ENCODE data around the gene GXYLT1. TPM values are rescaled to one million over a fixed set of nuclear protein-coding genes. Genes with fewer than 3 reads are reported as not detected.

Gene GXYLT1
- total and polyA plus RNA-seq, 2 donors (not counting 3 experiments of a cell fraction or from before 2014, with no cell fraction given): 6.8 to 23.0 TPM

DNA sequence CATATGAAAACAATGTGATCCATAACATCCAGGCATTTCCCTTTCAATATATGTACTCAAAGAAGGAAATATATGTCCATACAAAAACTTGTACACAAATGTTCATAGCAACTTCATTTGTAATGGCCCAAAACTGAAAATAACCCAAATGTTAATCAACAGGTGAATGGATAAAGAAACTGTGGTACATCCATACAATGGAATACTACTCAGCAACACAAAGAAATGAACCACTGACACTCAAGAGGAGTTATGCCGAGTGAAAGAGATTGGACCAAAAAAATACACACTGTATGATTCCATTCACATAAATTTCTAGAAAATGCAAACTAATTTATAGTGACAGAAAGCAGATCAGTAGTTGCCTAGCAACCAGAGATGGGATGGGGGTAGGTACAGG, 30.3 kb upstream of the GXYLT1 start:
- H3K79me2 ChIP-seq (ENCODE audit: control insufficient read depth, insufficient read depth, low read length): no peaks in the 10 kb centered on the region
- no TSS peak for BruUV-seq (replicated peaks)
- H3K9me3 ChIP-seq (replicated peaks; ENCODE audit: control insufficient read depth, insufficient read depth, low read length): no peaks in the 10 kb centered on the region
- intact Hi-C loops (cut with micrococcal nuclease) (no loop called here), dilution Hi-C loops (cut with MboI; ENCODE audit: extremely low pct_ligation_motif_present, low sequenced_read_pairs) (no loop called here)
- H3K27ac ChIP-seq (ENCODE audit: insufficient read depth, low read depth, low read length): no peak overlapping the region
- no peaks in the 10 kb centered on the region for H4K20me1 ChIP-seq (replicated peaks; ENCODE audit: control insufficient read depth, extremely low read depth, insufficient read depth, low read length)
- H3K4me1 ChIP-seq (ENCODE audit: control insufficient read depth, extremely low read depth, insufficient read depth, low read length): no peaks in the 10 kb centered on the region
- H3K4me2 ChIP-seq (ENCODE audit: insufficient read depth, low read length): no peak overlapping the region
- H3K4me3 ChIP-seq (replicated peaks in 1 of 3; ENCODE audit: insufficient read depth in 1 of 3, low read depth in 1 of 3, low read length in 3 of 3): no peak overlapping the region
- no peak overlapping the region for H3K9ac ChIP-seq (replicated peaks; ENCODE audit: extremely low read depth, insufficient read depth, low read length)
- ChIA-PET POLR2A (no interaction called here), CTCF (no interaction called here)
- no peak overlapping the region for H2AFZ ChIP-seq (ENCODE audit: low read depth, low read length)
- TF ChIP-seq CTCF (IDR thresholded peaks at IDR 0.05; ENCODE audit: extremely low read depth in 1 of 2, insufficient read depth in 1 of 2, low read depth in 1 of 2, low read length in 2 of 2) (no peak), JUN (IDR thresholded peaks at IDR 0.05; ENCODE audit: borderline replicate concordance, insufficient read depth, insufficient read length, low read depth) (no peak), POLR2AphosphoS5 (IDR thresholded peaks at IDR 0.05; ENCODE audit: insufficient read depth, low read depth, low read length) (no peak), MYC (IDR thresholded peaks at IDR 0.05; ENCODE audit: low read depth, low read length) (no peak), MAX (IDR thresholded peaks at IDR 0.05; ENCODE audit: insufficient read depth, insufficient read length) (no peak), GATA2 (IDR thresholded peaks at IDR 0.05; ENCODE audit: insufficient read depth, insufficient read length, low read depth, low read length) (no peak), POLR2A (IDR thresholded peaks at IDR 0.05; ENCODE audit: low read depth, low read length) (no peak), EZH2 (IDR thresholded peaks at IDR 0.05; ENCODE audit: borderline replicate concordance, low read depth, low read length, severe bottlenecking) (no peak), FOS (IDR thresholded peaks at IDR 0.05; ENCODE audit: borderline replicate concordance, insufficient read depth, low read length) (no peak)
- DNase-seq (ENCODE audit: low read depth, low spot score) (no peak), FAIRE-seq (no peak)
- no peaks in the 10 kb centered on the region for H3K36me3 ChIP-seq (ENCODE audit: control insufficient read depth in 2 of 2, extremely low read depth in 1 of 2, insufficient read depth in 2 of 2, low read length in 2 of 2)
- H3K27me3 ChIP-seq (ENCODE audit: control insufficient read depth in 2 of 2, insufficient read depth in 2 of 2, low read length in 2 of 2): no peaks in the 10 kb centered on the region
- no peaks in the 10 kb centered on the region for H3K9me1 ChIP-seq (replicated peaks; ENCODE audit: control insufficient read depth, extremely low read depth, insufficient read depth, low read length)
